NCI-H1092 (cell line): ENCODE measurements around the gene PARP9.

Experiments used
- DNase-seq: peaks from one replicate; lab custom pipeline; 2025; lab: John Stamatoyannopoulos, UW

The PARP9 gene

GRCh38 chr3:122564155-122564912 is at the start of gene PARP9, which contains the start of gene DTX3L:
Gene PARP9, minus strand, starts transcription at chr3:122564300. Its CDS starts 4,680 bp downstream, at chr3:122559620.
Gene DTX3L, plus strand, starts transcription at chr3:122564338. Its CDS starts 89 bp downstream, at chr3:122564427.
- peak; percentile 43 for DNase-seq

GRCh38 chr3:122612696-122613095 is 48.6 kb upstream of the PARP9 start:
- no peak for DNase-seq

GRCh38 chr3:122609798-122610559 is 45.9 kb upstream of the PARP9 start:
- DNase-seq, result no peak

GRCh38 chr3:122608916-122609315 is 44.8 kb upstream of the PARP9 start:
- DNase-seq, result no peak

- DNase-seq, result no peak
Measured at GRCh38 chr3:122606330-122606729, 42.2 kb upstream of the PARP9 start.

- no peak for DNase-seq
Measured at GRCh38 chr3:122603056-122603455, 39.0 kb upstream of the PARP9 start.

- no peak for DNase-seq
Measured at GRCh38 chr3:122602011-122602710, 38.1 kb upstream of the PARP9 start.

- DNase-seq, result no peak
Measured at GRCh38 chr3:122598556-122598955, 34.5 kb upstream of the PARP9 start.

- no peak for DNase-seq
Measured at GRCh38 chr3:122598151-122598550, 34.1 kb upstream of the PARP9 start.

- no peak for DNase-seq
Measured at GRCh38 chr3:122594025-122594424, 29.9 kb upstream of the PARP9 start.

GRCh38 chr3:122590610-122591009 is 26.5 kb upstream of the PARP9 start:
- no peak for DNase-seq

GRCh38 chr3:122589297-122589696 is 25.2 kb upstream of the PARP9 start:
- no peak for DNase-seq

- no peak for DNase-seq
Measured at GRCh38 chr3:122587572-122587971, 23.5 kb upstream of the PARP9 start.

- DNase-seq, result no peak
Measured at GRCh38 chr3:122586773-122587485, 22.8 kb upstream of the PARP9 start.

GRCh38 chr3:122586098-122586497 is 22.0 kb upstream of the PARP9 start:
- DNase-seq, result no peak

GRCh38 chr3:122582390-122582789 is 18.3 kb upstream of the PARP9 start:
- no peak for DNase-seq

- no peak for DNase-seq
Measured at GRCh38 chr3:122581622-122582021, 17.5 kb upstream of the PARP9 start.

GRCh38 chr3:122580470-122580869 is 16.4 kb upstream of the PARP9 start:
- DNase-seq, result no peak

- no peak for DNase-seq
Measured at GRCh38 chr3:122578069-122578740, 14.1 kb upstream of the PARP9 start.

GRCh38 chr3:122577409-122578031 is 13.4 kb upstream of the PARP9 start, which contains the start of gene PARP15:
Gene PARP15, plus strand, starts transcription at chr3:122577650. Its CDS starts 18 bp downstream, at chr3:122577668.
- no peak for DNase-seq
